NCI-H1048 (cell line): ENCODE data around the gene EPG5.
"Not testable (repeated sequence)": the region's sequence is repeated elsewhere in the genome, so short reads cannot be mapped to it uniquely, and the experiment has no call there.

Experiments
- DNase-seq: peaks from one replicate; lab custom pipeline; 2025; lab: John Stamatoyannopoulos, UW

Gene EPG5

GRCh38 chr18:45838302-45839070 is 128.6 kb downstream of the EPG5 start:
- DNase-seq, result no peak

GRCh38 chr18:45837283-45838070 is 129.7 kb downstream of the EPG5 start:
- no peak for DNase-seq

- no peak for DNase-seq
Observed at GRCh38 chr18:45836242-45837205, 130.6 kb downstream of the EPG5 start.

- no peak for DNase-seq
Observed at GRCh38 chr18:45835057-45835636, 132.0 kb downstream of the EPG5 start.

GRCh38 chr18:45834306-45834705 is 132.8 kb downstream of the EPG5 start:
- no peak for DNase-seq

GRCh38 chr18:45833846-45834245 is 133.3 kb downstream of the EPG5 start:
- no peak for DNase-seq

DNA sequence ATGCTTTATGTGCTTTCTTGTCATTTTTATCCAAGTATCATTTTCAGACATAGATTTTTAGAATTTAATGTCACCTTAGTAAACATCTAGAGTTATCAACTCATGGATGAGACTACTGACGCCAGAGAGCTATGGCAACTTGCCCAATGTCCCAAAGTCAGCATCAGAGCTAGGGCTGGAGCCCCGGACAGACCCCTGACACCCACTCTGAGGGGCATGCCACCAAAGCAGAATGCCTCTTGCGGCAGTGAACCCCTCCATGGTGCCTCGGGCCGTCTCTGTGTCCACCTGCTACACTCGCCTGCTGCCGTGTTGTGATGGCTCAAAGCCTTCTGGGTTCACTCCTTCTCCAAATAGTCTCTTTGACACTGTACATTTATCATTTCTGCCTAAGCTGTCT is 136.2 kb downstream of the EPG5 start:
- no peak for DNase-seq

- no peak for DNase-seq
Observed at GRCh38 chr18:45829855-45830254, 137.3 kb downstream of the EPG5 start.

GRCh38 chr18:45828917-45829811 is 138.0 kb downstream of the EPG5 start:
- no peak for DNase-seq

GRCh38 chr18:45826716-45827115 is 140.4 kb downstream of the EPG5 start:
- DNase-seq, result not testable (repeated sequence)

GRCh38 chr18:45826084-45826483 is 141.0 kb downstream of the EPG5 start:
- DNase-seq, result no peak

GRCh38 chr18:45825258-45826044 is 141.7 kb downstream of the EPG5 start, which contains the start of gene SIGLEC15:
Gene SIGLEC15 (plus strand): TSS chr18:45825675. CDS start chr18:45825729, 54 bp downstream.
- DNase-seq, result no peak

GRCh38 chr18:45821711-45822110 is 145.4 kb downstream of the EPG5 start:
- no peak for DNase-seq

DNA sequence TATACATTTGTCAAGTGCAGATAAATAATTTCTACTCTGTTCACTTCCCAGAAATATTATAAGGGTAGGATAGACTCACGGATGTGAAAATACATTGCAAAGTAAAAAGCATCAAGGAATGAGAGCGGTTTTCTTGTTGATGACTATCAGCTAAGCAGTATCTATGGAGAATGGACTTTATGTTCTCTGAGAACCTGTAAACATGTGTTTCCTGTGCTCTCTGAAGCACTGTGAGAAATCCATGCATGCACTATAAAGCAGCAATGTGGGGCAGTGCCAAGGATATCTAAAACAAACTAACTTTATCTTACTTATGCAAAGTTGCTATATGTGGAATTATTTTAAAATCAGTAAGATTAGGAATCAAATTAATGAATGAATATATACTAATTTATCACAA is 146.1 kb downstream of the EPG5 start:
- DNase-seq, result no peak

- no peak for DNase-seq
Observed at GRCh38 chr18:45820106-45820745, 146.9 kb downstream of the EPG5 start.

GRCh38 chr18:45818765-45819164 is 148.4 kb downstream of the EPG5 start:
- not testable (repeated sequence) for DNase-seq

- DNase-seq, result no peak
Observed at GRCh38 chr18:45817543-45817942, 149.6 kb downstream of the EPG5 start.

DNA sequence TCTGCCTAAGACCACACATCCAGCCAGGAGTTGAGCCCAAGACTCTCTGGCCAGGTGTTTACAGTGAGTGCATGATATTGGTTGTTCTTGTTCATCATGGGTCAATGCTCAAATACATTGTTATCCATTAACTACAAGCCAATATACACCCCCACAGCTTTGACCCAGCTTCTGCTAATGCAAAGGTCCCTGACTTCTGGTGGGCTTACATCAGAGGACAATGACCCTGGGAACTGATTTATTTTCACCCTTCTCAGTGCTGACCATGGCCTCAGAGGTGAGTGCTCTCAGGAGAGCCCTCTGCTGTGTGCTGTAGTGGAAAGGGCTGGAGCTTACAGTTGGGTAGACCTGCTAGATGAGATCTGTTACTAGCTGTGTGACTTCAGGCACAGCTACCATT is 152.4 kb downstream of the EPG5 start:
- not testable (repeated sequence) for DNase-seq

DNA sequence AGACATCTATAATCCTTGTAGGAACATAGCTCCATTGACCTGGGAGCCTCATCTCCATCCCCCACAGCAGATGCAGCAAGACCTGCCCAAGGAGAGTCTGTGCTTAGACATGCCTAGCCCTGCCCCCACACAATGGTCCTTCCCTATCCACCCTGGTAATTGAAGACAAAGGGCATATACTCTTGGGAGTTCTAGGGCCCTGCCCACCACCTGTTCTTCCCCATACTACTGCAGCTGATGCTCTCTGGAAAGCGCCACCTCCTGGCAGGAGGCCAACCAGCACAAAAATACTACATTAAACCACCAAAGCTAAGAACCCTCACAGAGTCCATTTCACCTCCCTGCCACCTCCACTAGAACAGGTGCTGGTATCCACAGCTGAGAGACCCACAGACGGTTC is 160.0 kb downstream of the EPG5 start:
- DNase-seq, result not testable (repeated sequence)
